ENCODE measurements around the gene CRIM1.

GRCh38 chr2:36362291-36362690 is 6.7 kb downstream of the CRIM1 start:
- TF ChIP-seq CTCF (IDR thresholded peaks at IDR 0.05), result no peak
- TF ChIP-seq POLR2A (IDR thresholded peaks at IDR 0.05), result no peak
- no peak for TF ChIP-seq EP300 (IDR thresholded peaks at IDR 0.05)
